Left lung (tissue), 10 donors: ENCODE results near the gene ELAVL4. TPM values are rescaled to one million over a fixed set of nuclear protein-coding genes. Genes with fewer than 3 reads are reported as not detected.

Experiments
- ATAC-seq: fragments of 200-7000 bp; cut with Tn5 transposase; one replicate; pipeline ENCODE4 v1.9.1; 2020; ENCODE audit warnings: moderate library complexity
- DNase-seq, 4 donors: peaks; one replicate each; pipeline ENCODE4 v3.0.0-alpha.2; 2013 to 2020
- H3K27ac ChIP-seq, 2 donors: fragments of 200-600 bp; sonication (generic) in 1 of 2; one replicate each; pipeline versions ENCODE4 v1.5.0 to v1.8.0; 2020 to 2021
- H3K27me3 ChIP-seq, 2 donors: fragments of 200-600 bp; sonication (generic) in 1 of 2; one replicate each; pipeline versions ENCODE4 v1.5.0 to v1.8.0; 2020 to 2021
- H3K36me3 ChIP-seq, 2 donors: fragments of 200-600 bp; sonication (generic) in 1 of 2; one replicate each; pipeline versions ENCODE4 v1.5.0 to v1.8.0; 2020 to 2021
- H3K4me1 ChIP-seq, 2 donors: fragments of 200-600 bp; one replicate each; pipeline ENCODE4 v1.8.0; 2021
- H3K4me3 ChIP-seq, 2 donors: fragments of 200-600 bp; sonication (generic) in 1 of 2; one replicate each; pipeline versions ENCODE4 v1.5.0 to v1.8.0; 2020 to 2021; ENCODE audit warnings: mild to moderate bottlenecking in 1 of 2
- H3K9me3 ChIP-seq, 2 donors: fragments of 200-600 bp; sonication (generic) in 1 of 2; one replicate each; pipeline versions ENCODE4 v1.5.0 to v1.8.0; 2020 to 2021
- CTCF ChIP-seq, 2 donors: fragments of 200-600 bp; sonication (generic) in 1 of 2; IDR thresholded peaks; one replicate each; pipeline versions ENCODE4 v1.5.0 to v1.8.0; 2021; ENCODE audit warnings: antibody characterized with exemption in 2 of 2
- intact Hi-C, 2 donors: fragments of 100-400 bp; cut with DNase I; formaldehyde crosslinking; loops; one replicate each; pipeline versions ENCODE4 v1.11.2 to v1.14.2; 2022
- polyA plus RNA-seq, 6 donors: library from polyadenylated mRNA; unstranded; fragments of 120-200 nt; gene quantifications; one replicate each; pipeline ENCODE4 v1.2.1, GENCODE V29; 2013; ENCODE audit not compliant: insufficient read length in 6 of 6
- total RNA-seq, 2 donors: library from RNA; stranded (reverse); fragmentation: NEBNext Ultra II Directional; extraction: Animal tissue kit (Norgen Biotek cat#: 25700); gene quantifications; one replicate each; pipeline ENCODE4 v1.2.1, GENCODE V29; 2021
- donor health status: DM: no; HTN: yes; CAD: no.
- donor health status: DM: no; HTN: no; CAD: no.

ELAVL4 gene
- total and polyA plus RNA-seq, 8 donors: 0.41 to 1.3 (median 0.86) TPM; not detected in 2

GRCh38 chr1:50197216-50197615 is 88.5 kb downstream of the ELAVL4 start:
- H3K27me3 ChIP-seq: peaks cover 0 to 5% of the 10 kb centered on the region in 2 donors
- intact Hi-C loops: no loop called here
- TF ChIP-seq CTCF (IDR thresholded peaks at IDR 0.05): no peak
- no peak for ATAC-seq
- H3K4me1 ChIP-seq: no peaks in the 10 kb centered on the region
- no peak overlapping the region for H3K27ac ChIP-seq
- no peak for DNase-seq
- H3K36me3 ChIP-seq: no peaks in the 10 kb centered on the region
- H3K4me3 ChIP-seq: no peak overlapping the region
- H3K9me3 ChIP-seq: no peaks in the 10 kb centered on the region

GRCh38 chr1:50208315-50208714 is 99.6 kb downstream of the ELAVL4 start:
- no peaks in the 10 kb centered on the region for H3K4me1 ChIP-seq
- no peak overlapping the region for H3K4me3 ChIP-seq
- intact Hi-C loops: no loop called here
- DNase-seq (no peak), ATAC-seq (no peak)
- H3K27me3 ChIP-seq: peaks cover 0 to 5% of the 10 kb centered on the region in 2 donors
- no peaks in the 10 kb centered on the region for H3K36me3 ChIP-seq
- no peak overlapping the region for H3K27ac ChIP-seq
- no peaks in the 10 kb centered on the region for H3K9me3 ChIP-seq
- TF ChIP-seq CTCF (IDR thresholded peaks at IDR 0.05): no peak

GRCh38 chr1:50208756-50209155 is 100.0 kb downstream of the ELAVL4 start:
- no peaks in the 10 kb centered on the region for H3K4me1 ChIP-seq
- intact Hi-C loops: no loop called here

GRCh38 chr1:50209749-50210148 is 101.0 kb downstream of the ELAVL4 start:
- intact Hi-C loops: no loop called here
- H3K4me3 ChIP-seq: no peak overlapping the region
- no peak for ATAC-seq
- no peak overlapping the region for H3K27ac ChIP-seq
- no peak for TF ChIP-seq CTCF (IDR thresholded peaks at IDR 0.05)
- H3K4me1 ChIP-seq: no peaks in the 10 kb centered on the region
- no peak for DNase-seq
- H3K27me3 ChIP-seq: no peaks in the 10 kb centered on the region
- H3K36me3 ChIP-seq: no peaks in the 10 kb centered on the region
- H3K9me3 ChIP-seq: no peaks in the 10 kb centered on the region

More at GRCh38 chr1:50208756-50209155, 100.0 kb downstream of the ELAVL4 start:
- Histone ChIP-seq H3K4me3 (no peak overlapping the region), H3K36me3 (no peaks in the 10 kb centered on the region), H3K9me3 (no peaks in the 10 kb centered on the region), H3K27me3 (peaks cover 0 to under 1% of the 10 kb centered on the region in 2 donors), H3K27ac (no peak overlapping the region)
- ATAC-seq: no peak
- DNase-seq: no peak
- no peak for TF ChIP-seq CTCF (IDR thresholded peaks at IDR 0.05)

GRCh38 chr1:50213505-50213904 is 104.8 kb downstream of the ELAVL4 start:
- no peaks in the 10 kb centered on the region for H3K36me3 ChIP-seq
- no peaks in the 10 kb centered on the region for H3K27me3 ChIP-seq
- no peak for DNase-seq
- ATAC-seq: no peak
- no peak overlapping the region for H3K27ac ChIP-seq
- no peaks in the 10 kb centered on the region for H3K9me3 ChIP-seq
- no peak overlapping the region for H3K4me3 ChIP-seq
- no peaks in the 10 kb centered on the region for H3K4me1 ChIP-seq
- intact Hi-C loops: no loop called here
- TF ChIP-seq CTCF (IDR thresholded peaks at IDR 0.05): no peak
